Mesenchymal stem cell (in vitro differentiated cells and primary cell): ENCODE results near the gene HCLS1.

Experiments used
- DNase-seq: peaks from one replicate; pipeline ENCODE4 v3.0.0-alpha.2; 2013
- H2AFZ ChIP-seq: one replicate; pipeline ENCODE4 v1.6.1; 2013; ENCODE audit warnings: low read depth, mild to moderate bottlenecking, control low read depth, inconsistent platforms, low read length, moderate library complexity
- H2AK5ac ChIP-seq: 2 replicates; pipeline ENCODE4 v1.6.1; 2013; ENCODE audit warnings: low read length, moderate library complexity, mild to moderate bottlenecking, inconsistent platforms; ENCODE audit not compliant: severe bottlenecking
- H2BK120ac ChIP-seq: one replicate; pipeline ENCODE4 v1.6.1; 2013; ENCODE audit warnings: low read depth, mild to moderate bottlenecking, inconsistent platforms, low read length, moderate library complexity
- H2BK12ac ChIP-seq, 2 experiments: one replicate each; pipeline ENCODE4 v1.6.1; 2013; ENCODE audit warnings: inconsistent platforms in 2 of 2, low read length in 2 of 2, mild to moderate bottlenecking in 2 of 2, moderate library complexity in 2 of 2, control low read depth in 1 of 2
- H2BK15ac ChIP-seq: one replicate; pipeline ENCODE4 v1.6.1; 2013; ENCODE audit warnings: mild to moderate bottlenecking, low read depth, inconsistent platforms; ENCODE audit not compliant: poor library complexity, severe bottlenecking
- H2BK5ac ChIP-seq: 2 replicates; pipeline ENCODE4 v1.6.1; 2013; ENCODE audit warnings: low read depth, mild to moderate bottlenecking, low read length, control low read depth, inconsistent platforms; ENCODE audit not compliant: poor library complexity, severe bottlenecking
- H3K14ac ChIP-seq, 2 experiments: one replicate each; pipeline ENCODE4 v1.6.1; 2013; ENCODE audit warnings: inconsistent platforms in 2 of 2, low read length in 2 of 2, control low read depth in 1 of 2, mild to moderate bottlenecking in 1 of 2, moderate library complexity in 1 of 2
- H3K18ac ChIP-seq, 2 experiments: one replicate each; pipeline ENCODE4 v1.6.1; 2013; ENCODE audit warnings: inconsistent platforms in 2 of 2, low read length in 2 of 2, control low read depth in 1 of 2, low read depth in 1 of 2, mild to moderate bottlenecking in 1 of 2
- H3K23ac ChIP-seq, 2 experiments: one replicate each; pipeline ENCODE4 v1.6.1; 2013; ENCODE audit warnings: inconsistent platforms in 2 of 2, low read length in 2 of 2, mild to moderate bottlenecking in 2 of 2, moderate library complexity in 2 of 2, control low read depth in 1 of 2
- H3K27ac ChIP-seq: 2 replicates; pipeline ENCODE4 v1.5.1; 2013; ENCODE audit warnings: mild to moderate bottlenecking, moderate library complexity, low read length, control low read depth, inconsistent platforms; ENCODE audit not compliant: poor library complexity, severe bottlenecking
- H3K27me3 ChIP-seq, 2 experiments: 2 replicates each; pipeline versions ENCODE4 v1.6.1 to v1.7.0; 2013; ENCODE audit warnings: low read length in 2 of 2, mild to moderate bottlenecking in 2 of 2, moderate library complexity in 2 of 2, control low read depth in 1 of 2, inconsistent platforms in 1 of 2; ENCODE audit not compliant: control insufficient read depth in 1 of 2, insufficient read depth in 1 of 2
- H3K36me3 ChIP-seq, 2 experiments: 2 replicates each; pipeline versions ENCODE4 v1.6.1 to v1.7.0; 2013; ENCODE audit warnings: low read length in 2 of 2, control low read depth in 1 of 2, inconsistent platforms in 1 of 2, low read depth in 1 of 2, mild to moderate bottlenecking in 1 of 2; ENCODE audit not compliant: insufficient read depth in 2 of 2, control insufficient read depth in 1 of 2
- H3K4ac ChIP-seq, 2 experiments: one replicate each; pipeline ENCODE4 v1.6.1; 2013; ENCODE audit warnings: inconsistent platforms in 2 of 2, low read length in 2 of 2, mild to moderate bottlenecking in 2 of 2, moderate library complexity in 2 of 2, control low read depth in 1 of 2, low read depth in 1 of 2
- H3K4me1 ChIP-seq: 2 replicates; pipeline ENCODE4 v1.6.1; 2013; ENCODE audit warnings: low read depth, low read length, control low read depth; ENCODE audit not compliant: control insufficient read depth, insufficient read depth
- H3K4me2 ChIP-seq: 2 replicates; pipeline ENCODE4 v1.6.1; 2013; ENCODE audit warnings: low read length, mild to moderate bottlenecking, inconsistent platforms; ENCODE audit not compliant: poor library complexity, severe bottlenecking
- H3K4me3 ChIP-seq, 2 experiments: 2 replicates each; pipeline versions ENCODE4 v1.5.1 to v1.7.0; 2013; ENCODE audit warnings: low read length in 2 of 2, mild to moderate bottlenecking in 2 of 2, control low read depth in 1 of 2, low read depth in 1 of 2; ENCODE audit not compliant: insufficient read depth in 1 of 2
- H3K79me1 ChIP-seq: replicated peaks from 2 replicates; pipeline ENCODE4 v1.6.1; 2013; ENCODE audit warnings: mild to moderate bottlenecking, control low read depth, low read length, inconsistent platforms; ENCODE audit not compliant: poor library complexity, severe bottlenecking
- H3K9ac ChIP-seq: 2 replicates; pipeline ENCODE4 v1.7.0; 2013; ENCODE audit warnings: mild to moderate bottlenecking, low read length, moderate library complexity
- H3K9me3 ChIP-seq: 2 replicates; pipeline ENCODE4 v1.7.0; 2013; ENCODE audit warnings: mild to moderate bottlenecking, low read length; ENCODE audit not compliant: control insufficient read depth
- H4K8ac ChIP-seq: one replicate; pipeline ENCODE4 v1.6.1; 2013; ENCODE audit warnings: inconsistent platforms, mild to moderate bottlenecking, low read length, moderate library complexity
- H4K91ac ChIP-seq: one replicate; pipeline ENCODE4 v1.6.1; 2013; ENCODE audit warnings: mild to moderate bottlenecking, low read length, inconsistent platforms
- WGBS: methylation state at CpG from one replicate; pipeline ENCODE4 v1.1.7; 2013; ENCODE audit warnings: mixed read lengths; 5-methylcytosine and 5-hydroxymethylcytosine counted together

Gene HCLS1

DNA sequence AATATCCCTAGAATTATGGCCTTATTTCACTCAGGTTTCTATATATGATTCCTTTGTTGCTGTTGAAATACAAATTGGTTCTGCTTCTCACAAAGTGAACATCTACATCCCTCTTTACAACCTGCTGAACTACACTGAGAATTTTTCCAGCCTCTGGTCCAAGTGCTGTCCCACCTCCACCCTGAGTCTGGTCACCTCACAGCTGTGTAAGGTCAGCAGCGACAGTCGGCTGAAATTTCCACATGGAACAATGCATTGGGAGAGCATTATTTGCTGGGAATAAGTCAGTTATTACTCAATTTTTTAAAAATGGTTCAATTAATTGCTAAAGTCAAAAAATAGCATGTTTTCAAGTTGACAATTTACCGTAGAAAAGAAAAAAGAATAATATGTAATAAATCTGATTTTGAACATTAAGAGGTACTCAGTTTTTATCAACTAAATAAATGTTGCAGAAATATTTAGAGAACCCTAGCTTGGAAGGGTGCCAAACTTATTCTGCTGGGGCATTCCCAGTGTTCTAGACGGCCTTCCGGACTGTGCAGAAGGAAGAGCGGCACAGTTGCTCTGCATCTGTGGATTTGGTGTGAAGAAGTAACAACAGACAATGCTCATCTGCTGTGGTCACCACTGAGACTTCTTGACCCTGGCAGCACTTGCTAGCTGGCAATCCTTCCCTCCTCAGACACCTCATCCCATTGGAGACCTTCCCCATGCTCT is 1.8 kb downstream of the HCLS1 start:
- Histone ChIP-seq H4K8ac (no peak overlapping the region), H2AK5ac (no peak overlapping the region), H3K4me2 (no peak overlapping the region), H2BK5ac (no peak overlapping the region), H3K27ac (no peak overlapping the region), H3K79me1 (no peaks in the 10 kb centered on the region), H2BK15ac (no peak overlapping the region), H3K27me3 (no peaks in the 10 kb centered on the region), H3K4me1 (no peaks in the 10 kb centered on the region), H3K14ac (no peak overlapping the region), H2BK120ac (no peak overlapping the region), H4K91ac (no peak overlapping the region), H3K4me3 (no peak overlapping the region), H3K9ac (no peak overlapping the region), H3K36me3 (peaks cover 10 to 25% of the 10 kb centered on the region in 2 experiments), H2BK12ac (no peak overlapping the region), H2AFZ (no peak overlapping the region), H3K9me3 (no peaks in the 10 kb centered on the region), H3K18ac (no peak overlapping the region), H3K4ac (no peak overlapping the region), H3K23ac (no peak overlapping the region)
- whole genome bisulfite sequencing = 100% methylated on average over 3 of the region's 6 CpGs
- DNase-seq = no peak

- Histone ChIP-seq H3K27ac (no peak overlapping the region), H2BK15ac (no peak overlapping the region), H3K4me2 (no peak overlapping the region), H2AFZ (no peak overlapping the region), H3K18ac (no peak overlapping the region), H3K4me1 (no peaks in the 10 kb centered on the region), H3K4ac (no peak overlapping the region), H3K9me3 (no peaks in the 10 kb centered on the region), H3K23ac (no peak overlapping the region), H3K27me3 (no peaks in the 10 kb centered on the region), H3K14ac (no peak overlapping the region), H4K91ac (no peak overlapping the region), H2BK120ac (no peak overlapping the region), H2BK5ac (no peak overlapping the region), H2BK12ac (no peak overlapping the region), H3K79me1 (no peaks in the 10 kb centered on the region), H3K4me3 (no peak overlapping the region), H3K36me3 (no peaks in the 10 kb centered on the region), H2AK5ac (no peak overlapping the region), H3K9ac (no peak overlapping the region), H4K8ac (no peak overlapping the region)
- DNase-seq = no peak
- 98% methylated on average over 4 of the region's 6 CpGs for WGBS
Observed at GRCh38 chr3:121654493-121655385, 6.0 kb downstream of the HCLS1 start.

DNA sequence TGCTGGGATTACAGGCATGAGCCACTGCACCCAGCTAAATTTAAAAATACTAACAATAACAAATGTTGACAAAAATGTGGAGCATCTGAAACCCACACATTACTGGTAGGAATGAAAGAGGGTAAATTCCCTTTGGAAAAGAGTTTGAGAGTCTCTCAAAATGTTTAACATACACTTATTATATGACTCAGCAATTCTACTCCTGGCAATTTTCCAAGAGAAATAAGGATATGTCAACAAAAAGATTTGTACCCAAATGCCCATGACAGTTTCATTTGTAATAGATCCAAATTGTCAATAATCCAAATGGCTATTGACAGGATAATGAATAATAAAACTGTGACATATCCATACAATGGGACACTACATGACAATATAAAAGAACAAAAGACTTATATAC is 9.0 kb downstream of the HCLS1 start:
- H3K9me3 ChIP-seq = no peaks in the 10 kb centered on the region
- H4K8ac ChIP-seq = no peak overlapping the region
- no peak overlapping the region for H2BK15ac ChIP-seq
- H3K4me2 ChIP-seq = no peak overlapping the region
- H2BK5ac ChIP-seq = no peak overlapping the region
- no peak overlapping the region for H2AK5ac ChIP-seq
- DNase-seq = peak; percentile 11
- H3K79me1 ChIP-seq = no peaks in the 10 kb centered on the region
- H3K27ac ChIP-seq = no peak overlapping the region
- H3K36me3 ChIP-seq = no peaks in the 10 kb centered on the region
- no peaks in the 10 kb centered on the region for H3K27me3 ChIP-seq
- no peak overlapping the region for H3K9ac ChIP-seq
- no peak overlapping the region for H2BK12ac ChIP-seq
- H3K4me3 ChIP-seq = no peak overlapping the region
- H4K91ac ChIP-seq = no peak overlapping the region
- no peaks in the 10 kb centered on the region for H3K4me1 ChIP-seq
- no peak overlapping the region for H3K18ac ChIP-seq
- no peak overlapping the region for H2BK120ac ChIP-seq
- H3K14ac ChIP-seq = no peak overlapping the region
- no peak overlapping the region for H2AFZ ChIP-seq
- no peak overlapping the region for H3K23ac ChIP-seq
- H3K4ac ChIP-seq = no peak overlapping the region

DNA sequence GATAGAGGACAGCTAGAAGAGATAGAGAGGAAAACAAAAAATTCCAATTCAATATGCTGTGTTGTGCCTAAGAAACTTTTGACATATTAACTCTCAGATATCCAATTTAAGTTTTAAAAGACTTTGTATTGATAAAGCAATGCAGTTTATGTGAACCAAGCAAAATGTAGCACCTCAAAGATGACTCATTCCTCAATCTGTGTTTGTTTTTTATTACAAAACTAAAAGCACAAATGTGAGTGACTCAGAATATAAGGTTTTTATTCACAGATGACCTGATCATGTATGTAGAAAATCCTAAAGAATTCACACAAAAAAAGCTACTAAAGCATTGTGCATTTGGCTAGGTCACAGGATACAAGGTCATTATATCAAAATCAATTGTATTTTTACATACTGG is 11.1 kb downstream of the HCLS1 start:
- Histone ChIP-seq H3K4me3 (no peak overlapping the region), H3K18ac (no peak overlapping the region), H3K9me3 (no peaks in the 10 kb centered on the region), H3K4me2 (no peak overlapping the region), H3K14ac (no peak overlapping the region), H2AK5ac (no peak overlapping the region), H3K27ac (no peak overlapping the region), H3K27me3 (no peaks in the 10 kb centered on the region), H2BK15ac (no peak overlapping the region), H4K8ac (no peak overlapping the region), H3K4ac (no peak overlapping the region), H3K4me1 (no peaks in the 10 kb centered on the region), H3K36me3 (no peaks in the 10 kb centered on the region), H2BK120ac (no peak overlapping the region), H3K79me1 (no peaks in the 10 kb centered on the region), H4K91ac (no peak overlapping the region), H3K9ac (no peak overlapping the region), H2BK12ac (no peak overlapping the region), H2AFZ (no peak overlapping the region), H2BK5ac (no peak overlapping the region), H3K23ac (no peak overlapping the region)
- DNase-seq = no peak
